Colonic mucosa (tissue), 4 donors: Measurements from ENCODE around the gene THY1. TPM values are rescaled to one million over a fixed set of nuclear protein-coding genes. Genes with fewer than 3 reads are reported as not detected.

Experiments
- DNase-seq: peaks from one replicate; pipeline ENCODE4 v3.0.0-alpha.2; 2020
- H3K27ac ChIP-seq: fragments of 200-600 bp; one replicate; pipeline ENCODE4 v1.8.0; 2021
- H3K27me3 ChIP-seq: fragments of 200-600 bp; one replicate; pipeline ENCODE4 v1.8.0; 2021
- H3K36me3 ChIP-seq: fragments of 200-600 bp; one replicate; pipeline ENCODE4 v1.8.0; 2021
- H3K4me1 ChIP-seq: fragments of 200-600 bp; one replicate; pipeline ENCODE4 v1.8.0; 2021; ENCODE audit warnings: mild to moderate bottlenecking
- H3K4me3 ChIP-seq: fragments of 200-600 bp; one replicate; pipeline ENCODE4 v1.8.0; 2021
- H3K9ac ChIP-seq, 2 donors: one replicate each; pipeline ENCODE4 v1.7.0; 2013; ENCODE audit warnings: control low read depth in 2 of 2, low read depth in 2 of 2, low read length in 2 of 2
- H3K9me3 ChIP-seq: fragments of 200-600 bp; one replicate; pipeline ENCODE4 v1.8.0; 2021
- CTCF ChIP-seq: fragments of 200-600 bp; IDR thresholded peaks from one replicate; pipeline ENCODE4 v1.8.0; 2022; ENCODE audit warnings: antibody characterized with exemption, mild to moderate bottlenecking
- intact Hi-C: fragments of 100-400 bp; cut with DNase I; formaldehyde crosslinking; loops from one replicate; pipeline ENCODE4 v1.14.1; 2022
- total RNA-seq, 2 donors: library from RNA; stranded (reverse); fragmentation: NEBNext Ultra II Directional in 1 of 2; extraction: Animal tissue kit (Norgen Biotek cat#: 25700) in 1 of 2; gene quantifications; one replicate each; pipeline ENCODE4 v1.2.1, GENCODE V29; 2021
- donor health status: healthy.
- donor health status: DM: no; HTN: no; CAD: no.
- donor health status: DM: no; HTN: no; CAD: no.

THY1 gene
- total RNA-seq, 2 donors from 2014 or later, result 6.6 to 6.9 TPM

GRCh38 chr11:119400860-119401259, 22.1 kb downstream of the THY1 start:
- no peak for DNase-seq
- Histone ChIP-seq H3K9ac (no peak overlapping the region), H3K4me1 (no peaks in the 10 kb centered on the region), H3K27me3 (no peaks in the 10 kb centered on the region), H3K27ac (no peak overlapping the region), H3K9me3 (no peaks in the 10 kb centered on the region), H3K4me3 (no peak overlapping the region), H3K36me3 (no peaks in the 10 kb centered on the region)
- intact Hi-C loops, result no loop called here
- no peak for TF ChIP-seq CTCF

GRCh38 chr11:119397740-119398139, 25.2 kb downstream of the THY1 start:
- TF ChIP-seq CTCF, result no peak
- H3K27me3 ChIP-seq, result no peaks in the 10 kb centered on the region
- H3K27ac ChIP-seq, result no peak overlapping the region
- intact Hi-C loops, result no loop called here
- no peak overlapping the region for H3K9ac ChIP-seq
- H3K9me3 ChIP-seq, result no peaks in the 10 kb centered on the region
- H3K4me1 ChIP-seq, result no peaks in the 10 kb centered on the region
- no peak for DNase-seq
- H3K36me3 ChIP-seq, result no peaks in the 10 kb centered on the region
- no peak overlapping the region for H3K4me3 ChIP-seq

GRCh38 chr11:119396835-119397234, 26.1 kb downstream of the THY1 start:
- no peak for TF ChIP-seq CTCF
- no peaks in the 10 kb centered on the region for H3K4me1 ChIP-seq
- no peak for DNase-seq
- no peak overlapping the region for H3K4me3 ChIP-seq
- intact Hi-C loops, result no loop called here
- no peak overlapping the region for H3K9ac ChIP-seq
- H3K27ac ChIP-seq, result no peak overlapping the region
- H3K36me3 ChIP-seq, result no peaks in the 10 kb centered on the region
- H3K9me3 ChIP-seq, result no peaks in the 10 kb centered on the region
- H3K27me3 ChIP-seq, result no peaks in the 10 kb centered on the region

- Histone ChIP-seq H3K9ac (no peak overlapping the region), H3K27me3 (no peaks in the 10 kb centered on the region), H3K9me3 (no peaks in the 10 kb centered on the region), H3K27ac (no peak overlapping the region), H3K4me3 (no peak overlapping the region), H3K36me3 (no peaks in the 10 kb centered on the region), H3K4me1 (no peaks in the 10 kb centered on the region)
- intact Hi-C loops, result no loop called here
- TF ChIP-seq CTCF, result no peak
- no peak for DNase-seq
These were observed 31.7 kb downstream of the THY1 start for GRCh38 chr11:119391275-119391674.

- Histone ChIP-seq H3K4me3 (no peak overlapping the region), H3K36me3 (no peaks in the 10 kb centered on the region), H3K27me3 (no peaks in the 10 kb centered on the region), H3K27ac (no peak overlapping the region), H3K9ac (no peak overlapping the region), H3K9me3 (no peaks in the 10 kb centered on the region), H3K4me1 (no peaks in the 10 kb centered on the region)
- no peak for TF ChIP-seq CTCF
- no peak for DNase-seq
- intact Hi-C loops, result no loop called here
These were observed 33.2 kb downstream of the THY1 start for GRCh38 chr11:119389611-119390254.
